Hematopoietic multipotent progenitor cell treated with erythropoietin and hydrocortisone succinate and interleukin-3 and kit ligand, for 8 days (in vitro differentiated cells): ENCODE results near the gene AZGP1.

Experiments used
- DNase-seq: peaks from one replicate; pipeline ENCODE4 v3.0.0-alpha.2; 2015

Gene AZGP1

DNA sequence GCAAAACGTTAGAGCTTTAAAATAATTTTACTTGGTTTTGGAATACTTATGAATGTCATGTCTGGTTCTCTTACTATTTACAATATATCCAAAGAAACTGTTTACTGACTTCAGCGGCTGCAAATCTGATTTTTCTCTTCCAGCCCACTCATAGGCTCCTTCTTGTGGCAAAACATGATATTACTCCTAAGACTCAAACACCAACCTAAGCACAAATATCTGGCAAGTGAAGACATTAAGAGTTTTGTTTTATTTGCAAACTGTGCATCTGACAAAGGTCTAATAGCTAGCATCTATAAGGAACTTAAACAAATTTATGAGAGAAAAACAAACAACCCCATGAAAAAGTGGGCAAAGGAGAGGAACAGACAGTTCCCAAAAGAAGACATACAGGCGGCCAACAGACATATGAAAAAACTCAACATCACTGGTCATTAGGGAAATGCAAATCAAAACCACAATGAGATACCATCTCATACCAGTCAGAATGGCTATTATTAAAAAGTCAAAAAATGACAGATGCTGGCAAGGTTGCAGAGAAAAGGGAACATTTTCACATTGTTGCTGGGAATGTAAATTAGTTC lies 26.1 kb downstream of the AZGP1 start:
- peak; percentile 10 for DNase-seq

DNA sequence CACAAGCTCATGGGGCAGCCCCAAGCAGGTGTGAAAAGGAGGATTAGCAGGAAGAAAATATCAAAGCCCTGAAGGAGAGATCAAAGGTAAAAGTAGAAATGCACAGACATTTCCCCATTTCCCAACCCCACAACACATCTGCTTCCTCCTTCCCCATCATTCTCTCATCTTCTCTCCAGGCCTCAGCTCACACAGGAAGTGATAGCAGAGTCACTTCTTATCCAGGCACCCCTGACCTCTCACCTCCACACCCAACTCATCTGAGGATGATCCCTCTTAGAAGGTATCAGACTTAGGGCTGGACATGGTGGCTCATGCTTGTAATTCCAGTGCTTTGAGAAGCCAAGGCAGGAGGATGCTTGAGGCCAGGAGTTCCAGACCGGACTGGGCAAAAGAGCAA lies 28.2 kb downstream of the AZGP1 start:
- DNase-seq: no peak

DNA sequence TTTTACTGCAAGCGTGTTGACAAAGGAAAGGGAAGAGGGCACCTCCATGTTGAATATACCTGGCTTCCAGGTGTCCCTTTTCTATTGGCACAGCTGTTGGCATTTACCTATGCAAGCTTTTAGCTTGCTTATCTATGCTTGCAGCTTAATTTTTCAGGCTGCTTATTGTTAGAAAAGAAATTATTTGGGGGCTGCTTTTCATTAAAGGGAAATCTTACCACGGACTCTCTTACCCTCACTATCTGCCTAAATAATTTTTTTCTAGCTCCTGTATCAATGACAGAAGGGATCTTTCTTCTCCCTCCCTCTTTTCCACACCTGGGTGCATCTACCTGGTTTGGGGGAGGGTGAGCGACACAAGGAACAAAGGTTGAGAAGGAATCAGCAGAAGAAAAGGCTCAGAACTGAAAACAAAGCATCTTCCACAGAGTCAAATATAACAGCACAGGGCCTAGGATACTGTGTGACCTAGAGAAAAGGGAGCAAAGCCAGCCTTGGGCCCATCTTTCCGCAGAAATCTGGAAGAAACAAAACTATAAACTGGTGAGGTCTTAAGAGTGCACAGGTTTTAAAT lies 31.2 kb downstream of the AZGP1 start:
- no peak for DNase-seq

DNA sequence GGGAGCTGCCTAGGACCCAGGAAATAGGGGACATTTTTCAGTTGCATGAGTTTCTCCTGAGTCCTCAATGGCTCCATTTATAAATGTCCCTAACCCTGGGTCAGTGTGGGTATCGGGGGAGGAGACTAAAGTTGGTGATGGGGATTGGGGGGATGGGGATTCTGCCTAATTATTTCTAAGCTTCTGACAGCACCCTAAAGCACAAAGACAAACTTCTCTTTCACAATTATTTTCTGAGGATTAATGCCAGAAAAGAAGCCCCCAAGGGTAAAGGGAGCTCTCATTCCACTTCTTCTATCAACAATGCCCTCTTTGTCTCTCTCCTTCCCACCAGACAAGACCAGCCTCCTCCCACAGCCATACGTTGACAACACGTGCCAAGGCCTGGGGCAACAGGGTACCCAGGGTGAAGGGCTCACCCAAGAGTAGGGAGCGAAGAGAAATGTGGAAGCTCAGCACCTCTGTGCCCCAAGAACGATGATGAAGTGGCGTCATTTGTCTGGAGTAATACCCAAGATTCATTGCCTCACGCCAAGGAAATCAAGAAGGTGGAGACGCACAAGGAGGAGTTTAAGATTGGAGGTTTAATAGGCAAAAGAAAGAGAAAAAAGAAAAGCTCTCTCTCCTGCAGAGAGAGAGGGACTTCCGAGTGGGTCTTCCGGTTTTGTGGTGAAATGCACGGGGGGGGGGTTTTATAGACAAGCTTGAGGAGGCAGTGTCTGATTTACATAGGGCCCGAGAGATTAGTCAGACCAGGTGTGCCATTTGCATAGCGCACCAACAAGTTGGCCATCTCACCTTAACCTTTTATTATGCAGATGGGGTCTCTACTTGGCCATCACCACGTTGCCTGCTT lies 32.0 kb downstream of the AZGP1 start:
- no peak for DNase-seq

DNA sequence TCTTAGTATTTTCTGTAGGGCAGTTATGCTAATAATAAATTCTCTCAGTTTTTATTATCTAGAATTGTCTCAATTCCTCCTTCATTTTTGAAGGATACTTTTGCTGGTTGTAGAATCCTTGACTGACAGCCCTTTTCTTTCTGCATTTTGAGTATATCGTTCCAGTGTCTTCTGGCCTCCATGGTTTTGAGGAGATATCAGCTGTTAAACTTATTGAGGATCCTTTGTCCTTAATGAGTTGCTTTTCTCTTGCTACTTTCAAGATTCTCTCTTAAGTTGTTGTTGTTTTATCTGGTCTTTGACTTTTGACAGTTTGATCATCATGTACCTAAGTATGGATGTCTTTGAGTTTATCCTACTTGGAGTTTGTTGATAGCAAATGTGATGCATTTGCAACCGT lies 37.5 kb downstream of the AZGP1 start:
- DNase-seq: no peak

DNA sequence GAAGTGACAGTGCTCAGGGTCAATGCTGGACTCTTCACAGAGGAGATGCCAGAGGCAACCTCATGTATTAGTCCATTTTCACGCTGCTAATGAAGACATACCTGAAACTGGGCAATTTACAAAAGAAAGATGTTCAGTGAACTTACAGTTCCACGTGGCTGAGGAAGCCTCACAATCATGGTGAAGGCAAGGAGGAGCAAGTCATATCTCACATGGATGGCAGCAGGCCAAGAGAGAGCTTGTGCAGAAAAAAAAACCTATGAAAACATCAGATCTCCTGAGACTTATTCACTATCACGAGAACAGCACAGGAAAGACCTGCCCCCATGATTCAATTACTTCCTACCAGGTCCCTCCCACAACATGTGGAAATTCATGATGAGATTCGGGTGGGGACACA lies 40.8 kb downstream of the AZGP1 start:
- peak; percentile 80 for DNase-seq

DNA sequence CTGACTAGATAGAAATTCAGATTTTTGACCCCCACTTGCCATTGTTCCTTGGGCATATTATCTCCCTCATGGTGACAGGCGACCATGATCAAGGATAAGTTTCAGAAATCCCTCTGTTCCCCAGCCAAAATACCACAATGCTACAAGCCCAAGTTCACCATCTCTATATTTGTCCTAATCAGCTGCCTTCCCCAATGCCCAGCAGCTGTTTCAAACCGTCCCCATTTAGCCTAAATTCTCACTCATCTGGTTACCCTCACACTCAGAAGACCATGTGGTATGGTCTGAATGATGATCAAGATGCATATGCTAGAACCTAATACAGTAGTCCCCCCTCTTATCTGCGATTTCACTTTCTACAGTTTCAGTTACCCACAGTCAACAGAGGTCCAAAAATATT lies 45.5 kb downstream of the AZGP1 start:
- DNase-seq: no peak

DNA sequence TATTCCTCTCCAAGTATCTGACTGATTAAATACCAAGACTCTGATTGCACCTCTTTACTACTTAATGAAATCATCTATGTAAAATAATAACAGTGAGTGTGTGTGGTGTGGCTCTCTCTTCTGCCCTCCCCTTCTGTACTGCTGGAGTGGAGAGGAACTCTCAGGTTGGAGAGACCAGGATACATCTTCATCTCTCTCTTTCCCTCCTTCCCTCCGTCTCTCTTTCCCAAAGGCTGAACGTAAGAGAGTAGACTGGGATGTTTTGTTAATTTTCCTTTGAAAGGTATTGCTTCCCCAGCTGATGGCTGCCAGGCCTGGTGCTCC lies 46.1 kb downstream of the AZGP1 start:
- DNase-seq: no peak

DNA sequence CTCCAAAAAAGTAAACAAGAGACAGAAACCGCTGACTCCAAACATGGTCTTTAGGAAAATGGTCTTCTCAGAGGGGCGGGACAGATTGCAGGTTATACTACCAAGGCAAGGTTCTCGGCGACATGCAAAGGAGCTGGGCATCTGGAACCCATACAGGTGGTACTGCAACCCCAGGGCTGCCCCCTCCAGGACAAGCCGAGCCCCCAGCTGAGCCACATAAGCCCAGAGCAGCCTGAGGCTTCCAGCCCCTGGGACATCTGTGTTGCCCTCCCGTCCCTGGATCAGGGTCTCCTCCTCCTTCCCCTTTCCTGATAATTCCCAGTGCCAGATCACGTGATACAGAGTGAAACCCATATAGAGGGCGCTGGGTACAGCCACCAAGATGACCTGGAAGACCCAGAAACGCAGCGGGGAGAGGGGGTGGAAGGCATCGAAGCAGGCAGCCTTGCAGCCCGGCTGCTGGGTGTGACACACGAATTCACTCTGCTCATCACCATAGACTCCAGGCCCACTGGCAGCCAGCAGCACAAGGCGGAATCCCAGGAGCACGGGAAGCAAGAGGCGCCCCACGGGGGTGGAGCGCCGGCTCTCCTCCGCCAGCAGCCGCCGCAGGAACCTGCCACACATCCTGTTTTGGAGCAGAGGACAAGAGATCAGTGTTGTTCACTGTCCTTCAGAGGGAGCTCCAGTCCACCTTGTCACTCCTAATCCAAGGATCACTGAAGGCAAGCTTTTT lies 46.7 kb downstream of the AZGP1 start, which contains the start of gene GJC3:
Gene GJC3, minus strand, starts transcription at position 627 of the 736 bp plus-strand sequence. Its CDS starts 0 bp downstream, at position 627.
- peak; percentile 38 for DNase-seq

DNA sequence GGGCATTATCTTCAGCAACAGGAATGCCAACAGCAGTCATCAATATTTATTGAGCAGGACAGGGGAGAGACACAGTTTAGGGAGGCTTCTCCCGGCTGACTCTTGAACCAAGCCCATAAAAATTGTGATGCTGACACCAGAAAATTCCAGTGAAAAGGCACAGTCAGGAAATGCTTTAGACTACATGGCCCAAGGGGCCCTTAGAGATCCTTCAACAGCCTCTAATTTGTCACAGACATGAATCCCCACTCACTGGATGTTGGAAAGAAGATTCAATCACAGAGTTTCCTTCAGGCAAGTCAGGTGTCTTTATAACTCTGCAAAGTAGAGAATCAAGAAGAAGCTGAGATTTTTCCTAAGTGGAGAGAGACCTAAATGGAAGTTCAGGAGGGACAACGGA lies 47.6 kb downstream of the AZGP1 start:
- no peak for DNase-seq

DNA sequence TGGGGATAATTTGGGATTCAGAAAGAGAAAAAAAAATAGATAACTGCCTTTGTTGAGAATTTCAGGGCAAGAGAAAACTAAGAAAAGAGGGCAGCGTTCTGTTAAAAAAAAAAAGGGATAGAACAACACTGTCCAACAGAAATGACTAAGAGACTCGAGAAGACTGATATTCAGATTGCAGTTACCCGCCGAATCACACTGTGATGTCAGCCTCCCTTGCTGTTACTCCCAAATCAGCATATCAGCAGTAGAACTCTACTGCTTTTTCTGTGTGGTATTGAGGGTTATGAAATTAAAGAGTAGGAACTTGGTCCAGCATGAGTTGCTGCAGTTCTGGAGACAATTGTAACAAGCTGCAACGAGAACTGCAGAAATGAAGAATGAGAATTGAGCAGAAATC lies 48.3 kb downstream of the AZGP1 start:
- DNase-seq: no peak

DNA sequence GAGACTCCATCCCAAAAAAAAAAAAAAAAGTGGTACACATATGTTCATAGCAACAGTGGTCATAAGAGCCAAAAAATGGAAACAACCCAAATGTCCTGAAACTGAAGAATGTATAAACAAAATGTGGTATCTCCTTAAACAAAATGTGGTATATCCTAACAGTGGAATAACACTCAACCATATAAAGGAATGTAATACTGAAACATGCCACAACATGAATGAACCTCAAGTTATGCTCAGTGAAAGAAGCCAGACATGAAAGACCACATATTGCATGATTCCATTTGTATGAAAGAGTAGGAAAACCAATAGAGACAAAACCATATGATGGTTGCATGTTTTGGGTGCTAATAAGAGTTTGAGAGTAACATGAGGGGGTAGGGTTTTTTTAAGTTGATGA lies 49.5 kb downstream of the AZGP1 start:
- DNase-seq: no peak

DNA sequence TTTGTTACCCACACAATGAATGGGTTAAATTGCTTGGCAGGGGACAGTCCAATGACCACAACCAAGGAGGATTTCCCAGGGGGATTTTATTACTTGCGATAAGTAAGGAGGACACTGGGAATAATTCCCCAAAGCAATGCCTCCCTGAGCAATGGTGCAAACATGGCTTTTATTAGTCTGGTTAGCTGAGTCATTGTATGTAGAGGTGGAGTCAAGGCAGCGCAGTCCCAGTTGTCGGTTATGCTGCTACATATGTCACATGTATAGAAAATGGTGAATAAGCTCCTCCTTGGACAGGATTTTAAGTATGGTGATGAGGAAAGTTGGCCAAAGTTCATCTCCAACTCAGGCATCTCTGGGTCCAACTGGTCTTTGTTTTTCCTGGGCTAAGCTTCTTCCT lies 52.6 kb downstream of the AZGP1 start:
- no peak for DNase-seq

DNA sequence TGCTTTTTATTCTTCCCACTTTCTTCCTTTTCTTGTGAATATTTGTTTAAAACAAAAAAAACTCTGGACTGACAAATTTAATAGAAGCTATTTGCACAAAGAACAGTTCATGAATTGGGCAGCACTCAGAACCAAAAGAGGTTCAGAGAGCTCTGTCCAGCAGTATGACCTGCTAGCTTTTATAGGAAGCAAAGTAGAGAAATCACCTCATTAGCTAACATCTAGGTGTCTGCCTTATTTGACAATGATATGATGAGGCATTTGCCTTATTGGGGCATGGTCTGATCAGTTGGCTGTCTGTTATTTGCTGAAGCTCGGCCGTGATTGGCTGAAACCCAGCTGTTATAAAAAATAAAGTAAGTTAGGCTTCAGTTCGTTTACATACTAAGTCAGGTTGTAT lies 55.7 kb downstream of the AZGP1 start:
- DNase-seq: peak; percentile 48

DNA sequence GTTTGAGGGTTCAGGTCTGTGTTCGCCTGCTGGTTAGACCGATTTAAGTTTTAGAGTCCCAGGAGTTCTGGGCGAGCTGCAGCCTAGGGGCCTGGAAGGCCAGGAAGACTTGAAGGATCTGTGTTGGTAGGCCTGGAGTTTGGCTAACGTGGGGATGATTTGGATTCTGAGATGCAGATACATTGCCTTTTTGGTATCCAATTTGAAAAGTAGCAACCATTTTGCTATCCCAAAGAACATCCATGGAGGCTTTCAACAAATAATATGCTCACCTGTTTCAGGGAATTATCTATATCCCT lies 56.1 kb downstream of the AZGP1 start:
- no peak for DNase-seq

DNA sequence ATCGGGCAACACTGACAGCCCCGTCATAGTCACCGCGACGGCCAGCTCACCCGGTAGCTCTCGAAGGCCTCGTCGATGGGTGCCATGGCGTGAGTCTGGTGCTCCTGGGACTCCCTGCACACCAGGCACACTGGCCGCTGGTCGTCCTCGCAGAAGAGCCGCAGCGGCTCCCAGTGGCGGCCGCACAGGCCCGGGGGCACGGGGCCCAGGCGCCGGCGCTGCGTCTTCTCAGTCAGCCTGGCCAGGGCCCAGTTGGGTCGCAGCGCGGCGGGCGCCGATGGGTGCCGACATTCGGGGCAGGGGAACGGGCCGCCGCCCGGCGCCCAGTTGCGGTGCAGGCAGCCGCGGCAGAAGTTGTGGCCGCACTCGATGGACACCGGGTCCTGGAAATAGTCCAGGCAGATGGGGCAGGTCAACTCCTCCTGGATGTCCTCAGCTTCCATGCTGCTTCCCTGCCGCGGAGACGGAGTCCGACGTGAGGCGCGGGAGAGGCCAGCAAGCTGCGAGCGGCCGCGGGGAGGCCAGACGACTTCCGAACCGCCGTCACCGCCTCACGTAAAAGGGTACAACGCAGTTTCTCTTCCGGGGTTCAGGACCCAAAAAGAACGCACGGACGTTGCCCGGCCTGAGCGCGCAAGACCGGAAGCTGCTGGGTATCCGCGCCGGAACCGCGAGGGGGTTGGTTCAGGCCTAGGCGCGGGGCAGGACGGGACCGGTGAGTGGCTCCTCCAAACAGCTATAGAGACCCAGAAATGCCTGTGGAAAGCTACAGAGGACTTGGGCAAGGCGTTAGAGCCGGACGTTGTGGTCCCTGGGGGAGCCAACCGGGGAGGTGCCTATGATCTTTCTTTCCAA lies 56.6 kb downstream of the AZGP1 start, which contains the start of gene TRIM4:
Gene TRIM4, minus strand, starts transcription at position 572 of the 855 bp plus-strand sequence. Its CDS starts 129 bp downstream, at position 443.
- peak; percentile 95 for DNase-seq
